ENCODE data around the gene IGFBP2.

IGFBP2 gene

DNA sequence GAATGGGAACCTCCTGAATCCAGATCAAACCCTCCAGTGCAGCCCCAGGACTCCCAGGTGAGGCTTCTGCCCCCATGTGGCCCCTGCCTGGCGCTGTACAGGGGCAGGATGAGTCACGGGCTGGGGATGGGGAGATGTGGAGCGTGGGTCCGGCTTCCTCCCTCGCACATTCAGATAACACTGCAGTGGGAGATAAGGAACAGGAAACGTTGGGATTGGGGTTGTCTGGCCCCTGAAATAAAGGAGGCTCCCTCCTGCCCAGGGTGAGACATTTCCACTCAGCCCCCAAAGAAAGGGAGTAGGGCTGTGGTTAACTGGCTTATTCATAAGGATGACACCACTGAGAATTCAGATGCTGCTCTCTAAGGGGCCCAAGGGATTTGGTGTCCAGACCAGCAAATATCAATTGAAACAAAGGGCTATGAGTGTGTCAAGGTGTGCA is 31.4 kb downstream of the IGFBP2 start:
- TF ChIP-seq, protein P1, sequence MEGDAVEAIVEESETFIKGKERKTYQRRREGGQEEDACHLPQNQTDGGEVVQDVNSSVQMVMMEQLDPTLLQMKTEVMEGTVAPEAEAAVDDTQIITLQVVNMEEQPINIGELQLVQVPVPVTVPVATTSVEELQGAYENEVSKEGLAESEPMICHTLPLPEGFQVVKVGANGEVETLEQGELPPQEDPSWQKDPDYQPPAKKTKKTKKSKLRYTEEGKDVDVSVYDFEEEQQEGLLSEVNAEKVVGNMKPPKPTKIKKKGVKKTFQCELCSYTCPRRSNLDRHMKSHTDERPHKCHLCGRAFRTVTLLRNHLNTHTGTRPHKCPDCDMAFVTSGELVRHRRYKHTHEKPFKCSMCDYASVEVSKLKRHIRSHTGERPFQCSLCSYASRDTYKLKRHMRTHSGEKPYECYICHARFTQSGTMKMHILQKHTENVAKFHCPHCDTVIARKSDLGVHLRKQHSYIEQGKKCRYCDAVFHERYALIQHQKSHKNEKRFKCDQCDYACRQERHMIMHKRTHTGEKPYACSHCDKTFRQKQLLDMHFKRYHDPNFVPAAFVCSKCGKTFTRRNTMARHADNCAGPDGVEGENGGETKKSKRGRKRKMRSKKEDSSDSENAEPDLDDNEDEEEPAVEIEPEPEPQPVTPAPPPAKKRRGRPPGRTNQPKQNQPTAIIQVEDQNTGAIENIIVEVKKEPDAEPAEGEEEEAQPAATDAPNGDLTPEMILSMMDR (conservative IDR thresholded peaks at IDR 0.05) = no peak
- no peak for TF ChIP-seq ZFX (IDR thresholded peaks at IDR 0.05)
- H3K27ac ChIP-seq = peak overlapping the region; percentile 60

DNA sequence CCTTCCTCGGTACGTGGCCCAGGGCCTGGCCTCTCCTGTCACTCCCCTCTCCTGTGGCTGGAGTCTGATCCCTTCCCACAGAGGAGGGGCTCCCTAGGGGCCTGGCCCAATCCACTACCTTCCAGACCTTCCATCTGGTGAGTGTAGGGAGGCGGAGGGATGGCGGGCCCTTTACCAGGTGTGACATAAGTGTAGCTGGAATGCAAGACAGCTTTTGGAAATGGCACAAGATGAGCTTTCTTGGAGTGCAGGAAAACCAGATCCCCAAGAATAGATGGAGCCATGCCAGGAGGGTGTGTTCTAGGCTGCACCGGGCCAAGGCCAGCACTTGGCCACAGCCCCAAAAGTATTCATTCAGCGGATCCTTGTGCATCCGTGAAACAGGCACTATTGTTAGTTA is 32.0 kb downstream of the IGFBP2 start:
- TF ChIP-seq, protein P1 (conservative IDR thresholded peaks at IDR 0.05) = no peak
- TF ChIP-seq ZFX (IDR thresholded peaks at IDR 0.05) = no peak
- peak overlapping the region; percentile 60 for H3K27ac ChIP-seq

DNA sequence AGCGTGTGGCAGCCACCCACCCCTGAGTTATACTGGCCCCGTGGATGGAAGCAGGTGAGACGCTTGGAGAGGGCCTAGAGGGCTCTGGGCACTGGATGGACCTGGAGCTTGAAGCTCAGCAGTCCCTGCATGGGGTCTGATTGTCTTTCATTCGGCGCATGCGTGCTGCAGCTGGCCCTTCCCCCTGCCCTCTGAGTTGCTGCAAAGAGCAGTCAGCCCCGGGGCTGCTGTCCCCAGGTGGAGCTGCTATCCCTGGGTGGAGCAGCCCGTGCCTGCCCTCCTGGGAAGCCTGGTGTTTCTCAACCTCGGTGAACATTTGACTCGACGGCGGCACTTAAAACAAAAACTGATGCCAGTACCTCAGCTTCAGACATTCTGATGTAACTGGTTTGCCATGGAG is 32.5 kb downstream of the IGFBP2 start:
- TF ChIP-seq ZFX (IDR thresholded peaks at IDR 0.05) = no peak
- TF ChIP-seq, protein P1 (conservative IDR thresholded peaks at IDR 0.05) = no peak
- peak overlapping the region; percentile 60 for H3K27ac ChIP-seq

DNA sequence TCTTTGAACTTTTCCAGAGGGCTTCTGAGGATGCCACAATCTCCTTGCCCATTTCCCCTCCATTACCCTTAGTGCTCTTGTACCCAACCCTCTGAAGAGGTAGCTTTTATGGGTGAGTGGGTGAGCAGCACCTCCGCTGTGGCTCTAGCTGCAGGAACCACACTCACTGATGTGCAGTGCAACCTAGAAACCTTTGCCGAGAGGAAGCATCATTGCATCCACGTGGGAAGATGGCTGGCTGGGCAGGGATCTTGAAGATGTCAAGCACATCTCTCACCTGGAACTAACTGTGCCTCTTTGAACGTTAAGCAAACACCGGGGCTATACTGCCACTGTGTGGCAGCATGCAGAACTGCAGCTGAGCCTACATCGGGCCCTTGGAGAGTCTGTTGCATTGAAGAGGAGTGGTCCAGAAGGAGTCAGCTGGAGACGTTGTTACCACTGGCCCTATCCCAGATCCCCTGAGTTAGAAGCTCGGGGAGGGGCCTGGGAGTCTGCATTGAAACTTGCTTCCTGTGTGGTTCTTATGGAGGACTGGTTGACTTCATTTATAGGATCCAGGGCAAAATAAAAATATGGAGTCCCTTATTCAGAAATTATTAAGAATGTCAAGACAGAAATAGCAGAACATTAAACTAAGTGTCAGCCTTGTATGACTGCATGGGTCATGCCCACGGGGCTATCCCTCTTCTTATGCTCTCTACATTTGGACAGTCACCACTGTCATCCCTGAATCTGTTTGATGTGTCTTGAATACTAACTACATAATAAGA is 33.4 kb downstream of the IGFBP2 start:
- H3K27ac ChIP-seq = no peak overlapping the region

DNA sequence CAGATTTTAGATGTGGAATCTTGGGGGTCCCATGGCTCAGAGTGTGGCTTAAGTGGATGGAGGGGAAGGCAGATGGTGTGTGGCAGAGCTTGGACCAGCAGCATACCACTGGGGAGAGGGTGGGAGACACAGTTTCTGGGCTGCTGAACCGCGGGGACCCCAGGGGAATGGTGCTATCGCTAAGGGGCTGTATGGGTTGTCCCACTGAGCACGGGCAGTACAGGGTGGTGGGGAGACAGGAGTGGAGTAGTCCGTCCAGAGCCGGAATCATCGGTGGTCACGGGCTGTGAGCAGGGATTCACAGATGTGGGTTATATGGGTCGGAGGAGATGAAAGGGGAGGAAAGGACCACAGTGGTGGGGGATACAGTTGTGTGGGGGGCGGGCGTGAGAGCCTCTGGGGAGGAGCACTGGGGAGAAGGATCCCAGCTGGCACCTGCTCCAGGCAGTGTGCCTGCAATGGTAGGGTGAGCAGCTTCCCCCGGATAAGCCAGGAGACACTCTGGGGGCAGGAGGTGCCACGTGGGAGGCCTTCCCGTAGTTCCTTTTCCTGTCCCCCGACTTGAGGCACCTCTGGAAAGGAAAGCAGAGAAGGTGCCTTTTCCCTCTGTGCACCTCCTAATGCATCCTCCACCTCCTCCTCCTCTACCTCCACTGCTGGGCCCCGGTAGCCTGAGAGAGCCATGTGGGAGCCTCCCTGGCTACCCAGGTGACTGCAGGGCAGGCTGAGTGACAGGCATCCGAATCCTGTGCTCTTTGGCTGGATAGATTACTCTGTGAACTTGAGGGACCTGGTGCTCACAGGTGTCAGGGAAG is 37.3 kb downstream of the IGFBP2 start:
- TF ChIP-seq, protein P1 (conservative IDR thresholded peaks at IDR 0.05) = no peak
- no peak for TF ChIP-seq ZFX (IDR thresholded peaks at IDR 0.05)

More for the DNA sequence above, 33.4 kb downstream of the IGFBP2 start:
- TF ChIP-seq, protein P1 (conservative IDR thresholded peaks at IDR 0.05) = peak; percentile 92
- no peak for TF ChIP-seq ZFX (IDR thresholded peaks at IDR 0.05)

DNA sequence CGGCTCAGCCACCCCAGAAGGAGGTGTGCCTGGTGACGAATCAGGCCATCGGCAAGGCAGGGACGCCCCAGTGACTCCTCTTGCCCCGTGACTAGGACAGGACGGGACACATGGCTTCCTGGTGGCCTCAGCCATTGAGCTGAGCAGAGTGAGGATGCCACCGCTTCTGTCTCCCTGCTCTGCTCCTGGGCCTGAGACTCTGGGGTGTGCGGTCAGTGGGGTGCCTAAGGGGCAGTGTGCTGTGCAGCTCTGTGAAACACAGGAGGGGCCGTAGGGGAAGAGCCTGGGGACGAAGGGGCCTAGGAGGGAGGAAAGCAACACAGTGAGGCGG is 37.8 kb downstream of the IGFBP2 start:
- H3K27ac ChIP-seq = no peak overlapping the region
- TF ChIP-seq, protein P1 (conservative IDR thresholded peaks at IDR 0.05) = no peak
- TF ChIP-seq ZFX (IDR thresholded peaks at IDR 0.05) = no peak

More for the DNA sequence above, 37.3 kb downstream of the IGFBP2 start:
- no peak overlapping the region for H3K27ac ChIP-seq

DNA sequence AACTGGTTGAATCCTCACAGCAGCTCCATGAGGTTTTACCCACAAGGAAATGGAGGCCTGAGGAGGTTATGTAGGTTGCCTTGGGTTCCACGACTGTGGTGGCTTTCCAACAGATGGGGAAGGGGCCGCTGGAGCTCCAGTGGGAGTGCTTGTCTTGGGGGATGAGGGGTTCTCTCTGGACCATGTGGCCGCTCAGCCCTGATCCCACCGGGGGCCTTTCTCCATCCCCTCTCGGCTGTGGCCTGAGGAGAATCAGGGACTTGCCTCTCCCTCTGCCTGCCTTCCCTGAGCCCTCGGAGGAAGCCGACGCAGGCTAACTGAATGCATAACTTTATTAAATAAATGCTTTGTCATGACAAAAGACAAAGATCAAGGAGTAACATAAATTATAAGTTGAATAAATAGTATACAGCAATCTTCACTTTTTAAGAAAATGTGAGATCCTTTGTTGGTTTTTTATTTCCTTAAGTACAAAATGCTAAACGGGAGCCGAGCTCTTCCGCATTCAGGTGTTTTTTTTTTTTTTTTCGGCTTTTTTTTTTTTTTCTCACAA is 38.6 kb downstream of the IGFBP2 start:
- no peak for TF ChIP-seq ZFX (IDR thresholded peaks at IDR 0.05)
- TF ChIP-seq, protein P1 (conservative IDR thresholded peaks at IDR 0.05) = no peak
- H3K27ac ChIP-seq = no peak overlapping the region
